ENCODE measurements around the gene RHBDL3.

DNA sequence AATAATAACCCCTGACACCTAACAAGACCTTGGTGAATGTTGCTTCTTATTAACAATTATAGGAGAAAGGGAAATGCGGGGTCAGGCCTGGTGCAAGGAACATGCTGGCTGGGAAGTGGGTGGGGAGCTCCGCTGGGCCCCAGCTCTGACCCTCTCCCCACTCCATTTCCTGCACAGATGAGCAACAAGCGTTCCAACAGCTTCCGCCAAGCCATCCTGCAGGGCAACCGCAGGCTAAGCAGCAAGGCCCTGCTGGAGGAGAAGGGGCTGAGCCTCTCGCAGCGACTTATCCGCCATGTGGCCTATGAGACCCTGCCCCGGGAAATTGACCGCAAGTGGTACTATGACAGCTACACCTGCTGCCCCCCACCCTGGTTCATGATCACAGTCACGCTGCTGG is 23.0 kb downstream of the RHBDL3 start:
- TF ChIP-seq, protein P1, sequence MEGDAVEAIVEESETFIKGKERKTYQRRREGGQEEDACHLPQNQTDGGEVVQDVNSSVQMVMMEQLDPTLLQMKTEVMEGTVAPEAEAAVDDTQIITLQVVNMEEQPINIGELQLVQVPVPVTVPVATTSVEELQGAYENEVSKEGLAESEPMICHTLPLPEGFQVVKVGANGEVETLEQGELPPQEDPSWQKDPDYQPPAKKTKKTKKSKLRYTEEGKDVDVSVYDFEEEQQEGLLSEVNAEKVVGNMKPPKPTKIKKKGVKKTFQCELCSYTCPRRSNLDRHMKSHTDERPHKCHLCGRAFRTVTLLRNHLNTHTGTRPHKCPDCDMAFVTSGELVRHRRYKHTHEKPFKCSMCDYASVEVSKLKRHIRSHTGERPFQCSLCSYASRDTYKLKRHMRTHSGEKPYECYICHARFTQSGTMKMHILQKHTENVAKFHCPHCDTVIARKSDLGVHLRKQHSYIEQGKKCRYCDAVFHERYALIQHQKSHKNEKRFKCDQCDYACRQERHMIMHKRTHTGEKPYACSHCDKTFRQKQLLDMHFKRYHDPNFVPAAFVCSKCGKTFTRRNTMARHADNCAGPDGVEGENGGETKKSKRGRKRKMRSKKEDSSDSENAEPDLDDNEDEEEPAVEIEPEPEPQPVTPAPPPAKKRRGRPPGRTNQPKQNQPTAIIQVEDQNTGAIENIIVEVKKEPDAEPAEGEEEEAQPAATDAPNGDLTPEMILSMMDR (IDR thresholded peaks at IDR 0.05 in 4 of 5, conservative IDR thresholded peaks at IDR 0.05 in 1 of 5) = no peak
- TF ChIP-seq POLR2A (IDR thresholded peaks at IDR 0.05) = no peak
